Measurements from ENCODE around the gene GET4. TPM values are rescaled to one million over a fixed set of nuclear protein-coding genes. Genes with fewer than 3 reads are reported as not detected.

The GET4 gene
- total RNA-seq, 4 donors from 2014 or later = 6.1 to 39.4 (median 26.7) TPM

DNA sequence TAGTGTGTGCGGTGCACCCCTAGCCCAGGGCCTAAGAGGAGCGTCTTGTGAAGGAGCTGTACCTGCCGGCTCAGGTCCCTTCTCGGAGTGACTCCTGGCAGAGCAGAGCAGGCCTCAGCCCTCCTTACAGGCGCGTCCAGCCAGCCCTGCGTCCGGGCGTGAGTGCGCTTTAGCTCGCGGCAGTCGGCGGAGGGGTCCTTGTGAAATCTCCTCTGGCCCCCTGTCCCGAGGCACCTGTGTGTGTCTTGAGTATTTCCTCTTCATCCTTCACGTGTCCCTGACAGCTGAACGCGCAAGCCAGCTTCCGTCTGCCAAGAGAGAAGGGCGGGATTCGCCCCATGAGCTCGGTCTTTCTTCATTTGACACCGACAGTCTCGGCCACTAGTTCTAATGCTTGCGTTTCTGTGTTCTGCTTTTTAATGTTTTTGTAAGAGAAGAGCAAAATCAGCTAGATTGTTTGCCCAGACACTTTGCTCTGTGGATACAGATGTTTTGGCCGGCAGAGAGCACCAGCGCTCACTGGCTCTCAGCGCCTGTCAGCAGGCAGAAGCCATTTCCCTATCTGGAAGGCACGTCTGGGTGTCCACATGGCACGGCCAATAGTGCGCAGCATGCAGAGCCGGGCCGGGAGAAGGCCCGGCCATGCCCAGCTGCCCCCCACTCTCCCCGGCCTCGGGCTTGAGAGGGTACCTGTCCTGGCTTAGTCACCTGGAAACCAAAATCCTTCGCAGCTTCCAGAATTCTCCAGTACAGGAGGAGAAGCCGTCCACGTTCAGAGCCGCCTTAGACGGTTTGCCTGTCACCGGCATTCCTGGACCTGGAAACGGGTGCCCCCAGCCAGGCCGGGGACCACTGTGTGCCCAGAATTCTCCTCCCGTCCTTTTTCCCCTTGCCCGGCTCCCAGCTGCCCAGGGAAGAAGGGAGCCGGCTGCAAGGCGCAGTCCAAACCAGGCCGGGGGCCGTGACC is 7.0 kb downstream of the GET4 start:
- peaks cover 0 to 10% of the 10 kb centered on the region in 2 donors for H3K4me1 ChIP-seq
- no peak for TF ChIP-seq POLR2A (IDR thresholded peaks at IDR 0.05)
- TF ChIP-seq, protein P1, sequence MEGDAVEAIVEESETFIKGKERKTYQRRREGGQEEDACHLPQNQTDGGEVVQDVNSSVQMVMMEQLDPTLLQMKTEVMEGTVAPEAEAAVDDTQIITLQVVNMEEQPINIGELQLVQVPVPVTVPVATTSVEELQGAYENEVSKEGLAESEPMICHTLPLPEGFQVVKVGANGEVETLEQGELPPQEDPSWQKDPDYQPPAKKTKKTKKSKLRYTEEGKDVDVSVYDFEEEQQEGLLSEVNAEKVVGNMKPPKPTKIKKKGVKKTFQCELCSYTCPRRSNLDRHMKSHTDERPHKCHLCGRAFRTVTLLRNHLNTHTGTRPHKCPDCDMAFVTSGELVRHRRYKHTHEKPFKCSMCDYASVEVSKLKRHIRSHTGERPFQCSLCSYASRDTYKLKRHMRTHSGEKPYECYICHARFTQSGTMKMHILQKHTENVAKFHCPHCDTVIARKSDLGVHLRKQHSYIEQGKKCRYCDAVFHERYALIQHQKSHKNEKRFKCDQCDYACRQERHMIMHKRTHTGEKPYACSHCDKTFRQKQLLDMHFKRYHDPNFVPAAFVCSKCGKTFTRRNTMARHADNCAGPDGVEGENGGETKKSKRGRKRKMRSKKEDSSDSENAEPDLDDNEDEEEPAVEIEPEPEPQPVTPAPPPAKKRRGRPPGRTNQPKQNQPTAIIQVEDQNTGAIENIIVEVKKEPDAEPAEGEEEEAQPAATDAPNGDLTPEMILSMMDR (IDR thresholded peaks at IDR 0.05) = no peak
- no peaks in the 10 kb centered on the region for H3K9me3 ChIP-seq
- DNase-seq = no peak
- no peaks in the 10 kb centered on the region for H3K27me3 ChIP-seq
- intact Hi-C loops (cut with DNase I; ENCODE audit: low total_unique reads) = no loop called here
- no peak overlapping the region for H3K27ac ChIP-seq
- no peaks in the 10 kb centered on the region for H3K36me3 ChIP-seq
- no peak overlapping the region for H3K4me3 ChIP-seq

DNA sequence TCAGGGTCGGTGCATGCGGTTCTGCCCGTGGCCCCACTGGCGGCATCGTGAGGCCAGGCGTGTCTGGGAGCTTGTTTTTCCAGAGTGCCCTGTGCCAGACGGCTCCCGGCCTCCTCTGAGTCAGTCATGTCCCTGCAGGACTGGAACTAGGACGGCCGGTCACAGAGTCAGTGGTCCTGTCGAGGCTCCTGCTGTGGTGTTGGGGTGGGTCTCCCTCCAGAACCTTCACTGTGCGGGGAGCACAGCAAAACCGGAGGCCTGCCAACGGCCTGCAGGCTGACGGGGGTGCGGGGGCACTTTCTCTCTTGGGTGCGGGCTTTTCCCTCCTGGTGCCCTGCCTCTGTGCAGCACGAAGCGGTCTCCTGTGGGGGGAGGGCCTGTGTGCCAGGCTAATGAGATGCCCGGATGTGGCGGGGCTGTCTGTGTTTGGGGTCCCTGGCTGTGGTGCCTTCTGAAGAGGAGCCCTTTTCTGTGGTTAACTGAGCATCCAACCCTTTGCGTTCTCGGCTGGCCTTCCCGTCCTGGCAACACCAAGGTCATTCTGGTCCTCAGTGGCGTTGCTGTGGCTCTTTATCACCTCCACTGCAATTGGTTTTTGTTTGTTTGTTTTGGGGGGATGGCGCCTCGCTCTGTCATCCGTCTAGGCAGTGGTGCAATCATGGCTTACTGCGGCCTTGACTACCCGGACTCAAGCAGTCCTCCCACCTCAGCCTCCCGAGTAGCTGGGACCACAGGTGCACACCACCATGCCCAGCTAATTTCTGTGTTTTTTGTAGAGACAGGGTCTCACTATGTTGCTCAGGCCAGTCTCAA is 8.0 kb downstream of the GET4 start:
- intact Hi-C loops (cut with DNase I; ENCODE audit: low total_unique reads) = no loop called here
- Histone ChIP-seq H3K4me3 (no peak overlapping the region), H3K27me3 (no peaks in the 10 kb centered on the region), H3K9me3 (no peaks in the 10 kb centered on the region), H3K27ac (no peak overlapping the region), H3K36me3 (no peaks in the 10 kb centered on the region), H3K4me1 (peaks cover 0 to 6% of the 10 kb centered on the region in 2 donors)
- TF ChIP-seq, protein P1 (IDR thresholded peaks at IDR 0.05) = no peak
- no peak for TF ChIP-seq POLR2A (IDR thresholded peaks at IDR 0.05)
- DNase-seq = no peak

DNA sequence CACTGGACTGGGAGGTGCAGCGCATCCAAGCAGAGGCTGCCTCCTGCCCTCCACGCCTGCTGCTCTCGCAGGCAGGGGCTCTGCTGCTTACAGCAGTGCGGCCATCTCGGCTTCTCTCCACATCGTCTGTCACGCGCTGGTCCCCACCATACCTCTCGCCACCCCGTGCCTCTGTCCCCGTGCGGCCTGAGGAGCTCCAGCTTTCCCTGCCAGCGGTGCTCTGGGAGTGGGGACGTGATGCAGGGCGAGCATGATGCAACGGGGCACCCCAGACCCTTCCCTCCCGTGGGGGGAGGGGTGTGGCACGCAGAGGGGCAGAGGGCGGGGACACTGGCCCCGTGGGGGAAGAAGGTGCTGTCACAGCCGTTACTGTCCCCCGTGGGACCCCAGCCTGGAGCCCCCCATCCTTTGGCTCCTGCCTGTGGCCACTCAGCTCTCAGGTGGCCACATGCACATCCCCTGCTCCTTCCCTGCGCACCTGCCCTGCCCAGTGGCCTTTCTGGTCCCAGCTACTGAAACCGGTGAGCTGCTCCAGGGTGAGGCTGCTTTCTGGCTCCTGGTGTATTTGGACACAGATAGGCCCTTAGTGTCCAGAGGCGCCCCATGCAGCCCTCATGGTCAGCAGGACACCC is 9.0 kb downstream of the GET4 start:
- Histone ChIP-seq H3K27ac (no peak overlapping the region), H3K36me3 (no peaks in the 10 kb centered on the region), H3K4me1 (peaks cover 0 to 6% of the 10 kb centered on the region in 2 donors), H3K4me3 (no peak overlapping the region), H3K27me3 (no peaks in the 10 kb centered on the region), H3K9me3 (no peaks in the 10 kb centered on the region)
- no peak for DNase-seq
- intact Hi-C loops (cut with DNase I; ENCODE audit: low total_unique reads) = no loop called here
- TF ChIP-seq, protein P1 (IDR thresholded peaks at IDR 0.05) = no peak

DNA sequence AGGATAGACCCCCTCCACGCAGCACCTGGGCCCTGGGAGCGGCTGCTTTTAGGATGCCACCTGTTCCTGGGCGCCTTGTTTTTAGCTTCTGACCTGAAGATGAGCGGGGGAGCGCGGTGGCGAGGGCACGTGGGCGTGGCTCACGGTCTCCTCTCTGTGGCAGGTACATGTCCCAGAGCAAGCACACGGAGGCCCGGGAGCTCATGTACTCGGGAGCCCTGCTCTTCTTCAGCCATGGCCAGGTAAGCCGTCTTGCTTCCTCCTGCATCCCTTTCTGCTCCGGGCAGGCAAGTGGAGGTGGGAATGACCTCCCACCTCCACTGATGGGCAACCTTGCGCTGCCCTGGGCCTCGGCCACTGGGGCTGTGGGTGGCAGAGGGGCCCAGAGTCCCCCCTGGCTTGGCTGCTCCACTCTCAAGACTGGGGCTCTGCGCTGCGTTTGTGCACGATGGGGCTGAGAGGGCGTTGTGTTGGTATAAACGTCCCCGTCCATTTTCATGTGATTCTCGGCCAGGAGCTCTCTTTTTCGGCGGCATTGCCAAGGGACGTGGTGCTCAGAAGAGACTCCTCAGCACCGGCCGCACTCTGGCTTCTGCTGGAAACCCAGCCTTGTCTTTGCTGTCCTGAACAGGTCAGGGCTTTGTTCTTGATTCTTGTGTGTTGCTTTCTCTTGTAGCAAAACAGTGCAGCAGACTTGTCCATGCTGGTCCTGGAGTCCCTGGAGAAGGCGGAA is 9.7 kb downstream of the GET4 start:
- TF ChIP-seq, protein P1 (IDR thresholded peaks at IDR 0.05) = no peak
- no peak for TF ChIP-seq POLR2A (IDR thresholded peaks at IDR 0.05)
- intact Hi-C loops (cut with DNase I; ENCODE audit: low total_unique reads) = no loop called here
- H3K4me1 ChIP-seq = peaks cover 0 to 6% of the 10 kb centered on the region in 2 donors
- H3K27ac ChIP-seq = no peak overlapping the region
- H3K36me3 ChIP-seq = no peaks in the 10 kb centered on the region
- H3K4me3 ChIP-seq = no peak overlapping the region
- no peaks in the 10 kb centered on the region for H3K9me3 ChIP-seq
- H3K27me3 ChIP-seq = no peaks in the 10 kb centered on the region
- DNase-seq = no peak
